ENCODE data around the gene ARID4B.

GRCh38 chr1:235168375-235168774 lies 159.6 kb downstream of the ARID4B start:
- no peak for TF ChIP-seq CTCF (IDR thresholded peaks at IDR 0.05)
- TF ChIP-seq POLR2A (IDR thresholded peaks at IDR 0.05), result no peak
